ENCODE measurements around the gene POT1. TPM values are rescaled to one million over a fixed set of nuclear protein-coding genes. Genes with fewer than 3 reads are reported as not detected.

The POT1 gene
- total and polyA plus RNA-seq, 2 of the 8 experiments (the other 6 are each of a cell fraction or from before 2014, with no cell fraction given), result 13.1 to 22.8 TPM

- H2BK15ac ChIP-seq (ENCODE audit: low read length), result no peak overlapping the region
- H3K23ac ChIP-seq (ENCODE audit: insufficient read length), result no peak overlapping the region
- no peak overlapping the region for H3K56ac ChIP-seq (replicated peaks; ENCODE audit: insufficient read length, low read depth, low read length)
- no peak overlapping the region for H3K14ac ChIP-seq (ENCODE audit: insufficient read length)
- no peaks in the 10 kb centered on the region for H4K20me1 ChIP-seq (replicated peaks in 1 of 2; ENCODE audit: control insufficient read depth in 1 of 2, insufficient read depth in 2 of 2, low read length in 2 of 2)
- H2AFZ ChIP-seq (ENCODE audit: low read length), result no peak overlapping the region
- H3K4ac ChIP-seq (replicated peaks; ENCODE audit: insufficient read length, low read depth, low read length), result no peak overlapping the region
- H2BK5ac ChIP-seq (ENCODE audit: low read depth, low read length), result no peak overlapping the region
- no peaks in the 10 kb centered on the region for H3K79me1 ChIP-seq (ENCODE audit: low read depth, low read length)
- peaks cover 0 to 18% (median 2%) of the 10 kb centered on the region in 4 experiments; a peak in 2 of 7 replicates for H3K4me1 ChIP-seq (replicated peaks in 1 of 4; ENCODE audit: control insufficient read depth in 3 of 4, insufficient read depth in 4 of 4, low read length in 3 of 4)
- H3K4me2 ChIP-seq (ENCODE audit: insufficient read depth in 1 of 2, low read depth in 2 of 2, low read length in 2 of 2), result no peak overlapping the region
- no peak overlapping the region for H2BK120ac ChIP-seq (replicated peaks; ENCODE audit: low read depth, low read length)
- ChIA-PET POLR2A (ENCODE audit: partially characterized antibody) (no interaction called here), CTCF (ENCODE audit: partially characterized antibody) (interaction anchor here (1.0 kb wide), 1 partner anchor 658 kb away, joined by 3 read pairs; no protein-coding TSS in a partner anchor)
- no peak overlapping the region for H2BK20ac ChIP-seq (ENCODE audit: low read length)
- no peak overlapping the region for H3K18ac ChIP-seq (ENCODE audit: extremely low read depth, low read length)
- H3K4me3 ChIP-seq (ENCODE audit: extremely low read depth in 1 of 4, insufficient read depth in 2 of 4, low read depth in 3 of 4, low read length in 4 of 4), result no peak overlapping the region
- 77% methylated on average over 2 of the region's 2 CpGs; no CpG with 5 or more reads in 1 of the 2 experiments for WGBS, 2 experiments (ENCODE audit: extremely low coverage in 1 of 2, insufficient coverage in 1 of 2, insufficient read length in 1 of 2, insufficient replicate concordance in 2 of 2, low coverage in 1 of 2, low lambda C conversion rate in 2 of 2, missing lambda C conversion rate in 1 of 2)
- H3K79me2 ChIP-seq (ENCODE audit: control insufficient read depth in 1 of 2, insufficient read depth in 2 of 2, low read length in 2 of 2), result no peaks in the 10 kb centered on the region
- no peaks in the 10 kb centered on the region for H3K9me3 ChIP-seq (ENCODE audit: insufficient read depth in 2 of 2, low read depth in 1 of 2, low read length in 1 of 2)
- no peak overlapping the region for H2AK5ac ChIP-seq (ENCODE audit: low read depth, low read length)
- H3K27ac ChIP-seq (ENCODE audit: low read depth, low read length), result no peak overlapping the region
- H4K5ac ChIP-seq (ENCODE audit: insufficient read length, low read depth, low read length), result no peak overlapping the region
- H3K27me3 ChIP-seq (replicated peaks in 1 of 4; ENCODE audit: control insufficient read depth in 3 of 4, extremely low read depth in 1 of 4, insufficient read depth in 3 of 4, low read length in 3 of 4), result no peaks in the 10 kb centered on the region
- no peak overlapping the region for H4K8ac ChIP-seq (ENCODE audit: extremely low read depth, insufficient read depth, low read length)
- no peak overlapping the region for H4K91ac ChIP-seq (replicated peaks; ENCODE audit: insufficient read length, low read length)
- FAIRE-seq, result no peak
- no peak for DNase-seq (ENCODE audit: low read depth in 1 of 2, low spot score in 2 of 2)
- H3K23me2 ChIP-seq (ENCODE audit: low read depth, low read length), result no peaks in the 10 kb centered on the region
- no peaks in the 10 kb centered on the region for H3K36me3 ChIP-seq (ENCODE audit: control insufficient read depth in 2 of 4, insufficient read depth in 4 of 4, low read length in 3 of 4)
- H3K9ac ChIP-seq (replicated peaks in 1 of 4; ENCODE audit: extremely low read depth in 1 of 4, low read depth in 3 of 4, low read length in 3 of 4), result no peak overlapping the region
- no peak overlapping the region for H2BK12ac ChIP-seq (ENCODE audit: low read depth, low read length)
Measured at GRCh38 chr7:124812764-124813163, 116.9 kb downstream of the POT1 start.
